Forelimb muscle (tissue), 1 donor: ENCODE data around the gene DVL2. TPM values are rescaled to one million over a fixed set of nuclear protein-coding genes. Genes with fewer than 3 reads are reported as not detected.
"Not testable (repeated sequence)": the region's sequence is repeated elsewhere in the genome, so short reads cannot be mapped to it uniquely, and the experiment has no call there.

Source experiments
- DNase-seq: peaks from one replicate; pipeline ENCODE4 v3.0.0-alpha.2; 2013; ENCODE audit warnings: low read depth
- polyA plus RNA-seq: library from polyadenylated mRNA; unstranded; fragments of 120-200 nt; gene quantifications from one replicate; pipeline ENCODE4 v1.2.1, GENCODE V29; 2013; ENCODE audit not compliant: insufficient read length

DVL2 gene
- polyA plus RNA-seq, 1 donor = 36.2 TPM

DNA sequence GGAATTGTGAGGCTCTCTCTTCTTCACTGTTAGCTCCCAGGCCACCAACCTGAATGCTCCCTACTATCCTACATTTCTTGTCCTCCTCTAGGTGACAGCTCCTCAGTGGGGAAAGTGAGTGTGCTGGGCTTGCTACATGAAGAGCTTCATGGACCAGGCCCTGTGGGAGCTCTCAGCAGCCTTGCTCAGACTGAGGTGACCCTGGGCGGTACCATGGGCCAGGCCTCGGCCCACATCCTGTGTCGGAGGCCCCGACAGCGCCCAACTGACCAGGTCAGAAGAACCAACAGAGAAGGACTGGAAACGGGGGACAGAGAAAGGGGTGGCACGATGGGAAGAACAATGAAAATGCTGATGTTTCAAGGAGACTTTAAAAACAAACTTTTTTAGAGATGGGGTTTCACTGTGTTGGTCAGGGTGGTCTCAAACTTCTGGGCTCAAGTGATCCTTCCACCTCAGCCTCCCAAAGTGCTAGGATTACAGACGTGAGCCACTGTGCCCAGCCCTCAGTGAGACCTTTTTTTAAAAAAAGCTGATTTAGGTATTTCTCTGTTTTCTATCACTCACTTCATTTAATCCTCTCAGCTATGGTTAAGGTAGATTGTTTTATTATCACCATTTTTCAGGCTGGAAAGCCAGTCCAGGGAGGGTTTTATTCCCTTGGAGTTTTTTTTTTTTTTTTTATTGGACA is 22.6 kb upstream of the DVL2 start:
- no peak for DNase-seq

DNA sequence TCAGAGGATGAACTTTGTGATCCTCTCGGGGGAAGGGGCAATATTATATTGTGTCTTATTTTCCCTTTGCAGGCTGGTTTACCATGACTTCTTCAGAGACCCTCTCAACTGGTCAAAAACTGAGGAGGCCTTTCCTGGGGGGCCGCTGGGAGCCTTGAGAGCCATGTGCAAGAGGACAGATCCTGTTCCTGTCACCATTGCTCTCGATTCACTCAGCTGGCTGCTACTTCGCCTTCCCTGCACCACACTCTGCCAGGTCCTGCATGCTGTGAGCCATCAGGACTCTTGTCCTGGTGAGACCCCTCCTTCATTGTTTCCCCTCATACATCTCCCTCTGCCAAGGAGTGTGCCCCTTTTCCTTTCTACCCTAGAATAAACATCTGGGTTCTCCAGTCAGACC is 20.2 kb upstream of the DVL2 start:
- DNase-seq = no peak

DNA sequence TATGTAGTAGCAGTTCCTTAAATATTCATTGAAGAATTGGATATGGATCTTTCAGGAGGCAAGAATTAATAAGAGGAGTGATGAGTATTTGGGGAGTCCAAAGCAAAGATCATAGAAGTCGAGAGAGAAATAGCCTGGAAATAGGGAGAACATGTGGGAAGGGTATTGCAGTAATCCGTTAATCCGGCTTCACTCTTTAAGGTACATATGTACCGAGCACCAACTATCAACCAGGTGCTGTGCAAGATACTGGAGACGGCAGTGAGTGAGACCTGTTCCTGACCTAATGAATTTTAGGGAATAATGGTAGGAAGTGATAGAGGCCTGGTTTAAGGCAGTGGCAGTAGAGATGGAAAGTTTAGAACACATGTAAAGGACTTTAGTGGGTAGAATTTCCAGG is 18.8 kb upstream of the DVL2 start:
- no peak for DNase-seq

DNA sequence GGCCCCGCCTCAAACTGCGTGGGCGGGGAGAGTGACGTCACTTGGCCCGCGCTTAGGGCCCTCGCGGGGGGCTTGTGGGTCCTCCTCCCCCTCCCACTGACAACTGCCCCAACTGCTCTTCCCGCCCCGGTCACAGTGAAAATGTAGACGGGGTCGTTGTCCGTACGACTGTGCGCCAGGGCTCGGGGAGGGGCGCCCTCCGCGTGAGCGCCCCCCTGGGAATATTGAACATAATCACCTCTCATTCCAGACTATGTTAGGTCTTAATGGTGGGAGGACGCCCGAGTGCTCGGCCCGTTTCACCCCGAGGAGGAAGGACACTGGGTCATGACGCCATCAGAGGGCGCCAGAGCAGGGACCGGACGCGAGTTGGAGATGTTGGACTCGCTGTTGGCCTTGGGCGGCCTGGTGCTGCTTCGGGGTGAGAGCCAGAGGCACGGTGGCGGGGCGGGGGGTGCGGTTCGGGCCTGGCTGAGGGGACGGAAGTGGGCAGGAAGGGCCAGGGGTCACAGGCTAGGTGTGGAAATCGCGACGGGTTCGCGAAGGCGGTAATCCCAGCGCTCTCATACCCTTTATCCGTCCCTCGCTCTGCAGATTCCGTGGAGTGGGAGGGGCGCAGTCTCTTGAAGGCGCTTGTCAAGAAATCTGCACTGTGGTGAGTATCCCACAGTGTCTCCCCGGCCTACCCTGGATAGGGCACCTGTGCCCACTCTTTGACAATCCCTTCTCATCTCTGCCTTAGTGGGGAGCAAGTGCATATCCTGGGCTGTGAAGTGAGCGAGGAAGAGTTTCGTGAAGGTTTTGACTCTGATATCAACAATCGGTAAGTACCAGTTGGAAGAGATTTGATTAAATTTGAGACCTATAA is 18.1 kb upstream of the DVL2 start, which contains the start of gene ELP5:
TSS of gene ELP5 (plus strand) at position 40 of the 868 bp plus-strand sequence. CDS start at position 376, 336 bp downstream.
- peak; percentile 78 for DNase-seq

DNA sequence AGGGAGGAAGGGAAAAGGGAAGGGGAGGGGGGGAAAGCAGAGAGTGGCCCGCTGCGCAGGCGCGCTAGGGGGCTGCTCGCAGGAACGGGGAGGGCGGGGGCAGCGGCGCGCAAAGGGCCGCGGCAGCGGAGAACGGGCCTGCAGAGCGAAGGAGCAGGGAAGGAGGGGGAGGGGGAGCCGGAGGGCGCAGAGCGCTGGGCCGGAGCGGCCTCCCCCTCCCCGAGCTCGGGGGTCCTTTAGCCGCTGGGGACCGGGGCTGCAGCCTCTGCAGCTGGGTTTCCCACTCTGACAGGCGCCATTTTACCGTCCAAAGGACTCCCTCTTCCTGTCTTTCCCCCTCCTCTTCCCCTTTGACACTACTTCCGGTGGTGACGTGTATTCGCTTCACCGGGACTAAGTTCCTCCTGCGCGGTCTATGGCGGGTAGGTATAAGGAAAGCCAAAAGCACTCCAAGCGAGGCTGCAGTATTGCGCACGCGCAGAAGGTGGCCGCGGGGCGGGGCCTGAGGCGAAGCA is 17.4 kb upstream of the DVL2 start, which contains the start of gene CTDNEP1:
TSS of gene CTDNEP1 (minus strand) at position 74 of the 515 bp plus-strand sequence. CDS start 438 bp downstream, outside the sequence.
- DNase-seq = peak; percentile 99

DNA sequence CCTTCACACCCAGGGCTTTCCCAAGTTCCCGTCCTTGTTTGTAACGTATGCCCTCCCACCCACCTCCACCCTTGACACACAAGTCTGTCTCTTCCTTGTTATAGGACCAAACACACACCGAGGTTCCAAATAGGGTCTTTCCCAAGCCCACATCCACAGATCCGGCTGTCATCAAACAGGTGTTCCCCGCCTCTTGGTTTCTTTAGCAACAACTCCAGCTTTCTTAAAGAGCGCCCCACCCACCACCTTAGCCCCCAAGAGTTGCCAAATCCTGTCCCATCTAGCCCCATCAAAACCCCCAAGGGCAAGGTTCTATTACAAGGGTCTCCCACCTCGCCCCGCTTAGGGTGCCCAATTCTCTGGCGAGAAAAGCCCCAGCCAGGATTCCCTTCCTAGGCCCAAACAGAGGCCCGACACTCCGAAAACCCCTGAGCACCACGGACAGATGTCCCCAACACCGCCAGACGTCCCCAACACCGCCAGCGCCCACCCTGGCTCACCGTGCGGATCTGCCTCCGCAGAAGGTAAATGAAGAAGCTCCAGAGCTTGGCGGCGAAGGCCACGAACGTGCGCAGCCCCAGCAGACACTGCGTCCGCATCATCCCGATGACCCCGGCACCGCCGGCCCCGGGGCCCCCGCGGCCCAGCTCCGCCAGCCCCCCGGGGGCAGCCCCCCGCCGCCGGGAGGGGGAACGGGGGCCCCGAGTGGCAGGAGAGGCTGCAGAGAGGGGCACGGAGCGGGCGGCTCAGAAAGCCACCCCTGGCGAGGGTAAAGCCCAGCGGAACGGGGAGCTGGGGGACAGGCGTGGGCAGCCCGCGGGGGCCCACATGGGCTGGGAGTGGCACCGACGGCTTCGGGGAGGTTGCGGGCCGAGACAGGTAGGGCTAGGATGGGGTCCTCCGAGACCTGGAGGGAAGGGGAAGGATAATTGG is 16.6 kb upstream of the DVL2 start:
- DNase-seq = no peak

DNA sequence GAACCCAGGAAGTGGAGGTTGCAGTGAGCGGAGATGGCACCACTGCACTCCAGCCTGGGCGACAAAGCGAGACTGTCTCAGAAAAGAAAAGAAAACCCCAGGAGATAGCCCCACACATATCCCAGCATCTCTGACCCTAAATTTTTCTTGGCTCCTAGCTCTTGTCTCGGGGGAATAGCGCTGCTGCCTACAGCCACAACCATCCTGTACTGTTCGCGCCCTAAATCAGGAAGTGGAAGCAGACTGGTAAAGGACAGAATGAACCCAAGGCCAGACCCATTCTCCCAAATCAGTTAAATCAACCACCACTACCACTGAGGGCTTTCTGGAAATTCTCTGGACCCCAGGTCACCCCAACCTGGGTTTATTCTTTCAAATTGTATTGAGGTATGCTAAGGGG is 15.5 kb upstream of the DVL2 start:
- DNase-seq = no peak

DNA sequence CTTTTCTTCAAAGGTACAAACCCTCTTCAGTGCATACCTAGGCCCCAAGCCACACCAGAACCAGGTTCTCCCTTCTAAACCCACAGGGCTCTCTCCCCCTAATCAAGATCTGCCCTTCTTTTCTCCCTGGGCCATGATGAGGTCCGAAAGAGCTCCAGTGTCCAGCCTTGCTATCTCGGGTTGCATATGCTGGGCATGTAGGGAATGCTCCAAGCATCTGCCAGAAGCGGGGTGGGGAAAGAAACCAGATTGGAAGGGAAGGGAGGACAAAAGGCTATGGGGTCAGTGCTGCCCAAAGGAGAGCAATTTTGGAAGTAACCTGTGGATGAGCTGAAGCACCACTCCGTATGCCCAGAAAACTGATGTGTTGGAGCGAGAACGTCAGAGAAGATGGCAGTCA is 14.9 kb upstream of the DVL2 start:
- no peak for DNase-seq

DNA sequence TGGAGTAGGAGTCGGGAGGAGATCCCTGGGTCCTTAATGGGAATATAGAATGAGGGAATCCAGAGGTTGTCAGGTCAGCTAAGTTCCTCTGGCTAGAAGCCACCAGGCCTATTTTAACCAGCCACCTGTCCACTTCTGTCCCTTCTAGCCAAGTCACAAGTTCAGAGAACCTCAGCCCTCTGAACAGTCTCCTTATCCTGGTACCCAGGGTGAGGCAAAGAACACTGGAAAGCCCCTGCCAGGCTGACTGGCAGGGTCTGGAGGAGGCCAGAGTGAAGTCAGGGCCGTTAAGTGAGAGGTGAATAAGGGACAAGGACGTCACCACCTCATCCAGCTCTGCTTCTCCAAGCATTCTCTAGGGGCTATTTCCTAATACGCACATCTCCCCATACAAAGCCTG is 14.5 kb upstream of the DVL2 start:
- DNase-seq = no peak

DNA sequence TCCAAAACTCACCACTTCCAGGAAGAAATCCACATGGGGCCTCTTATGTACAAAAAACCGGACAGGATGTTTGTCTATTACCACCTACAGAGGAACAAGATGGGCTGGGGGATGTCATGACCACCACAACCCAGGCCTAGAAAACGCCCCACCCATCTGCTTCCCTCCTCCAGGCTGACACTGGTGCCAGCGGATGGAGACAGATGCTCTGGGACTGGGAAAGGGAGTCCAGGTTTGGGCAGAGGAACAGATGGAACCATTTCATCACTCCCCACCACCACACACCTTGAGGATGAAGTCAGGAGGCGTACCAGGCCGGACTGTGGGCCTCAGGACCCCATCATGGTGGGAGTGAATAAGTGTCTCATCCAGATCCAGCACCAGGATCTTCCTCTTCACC is 12.5 kb upstream of the DVL2 start:
- no peak for DNase-seq

DNA sequence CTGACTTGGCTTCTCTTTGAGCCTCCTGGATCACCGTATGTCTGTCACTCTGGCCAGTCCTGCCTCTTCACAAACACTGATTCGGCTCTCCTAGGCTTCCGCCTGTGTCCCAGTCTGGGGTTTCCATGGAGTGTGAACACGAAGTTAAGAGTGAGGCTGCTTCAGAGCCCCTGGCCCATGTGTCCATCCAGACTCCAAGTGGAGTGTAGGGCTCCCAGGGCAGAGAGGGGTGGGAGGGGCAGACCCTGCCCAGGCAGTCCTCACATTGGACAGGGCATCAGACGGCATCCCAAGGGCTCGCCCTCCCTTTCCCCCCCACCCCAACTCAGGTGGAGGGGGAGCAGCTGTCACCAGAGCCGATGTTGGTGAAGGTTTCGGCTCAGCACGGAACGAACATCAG is 9.5 kb upstream of the DVL2 start:
- not testable (repeated sequence) for DNase-seq

DNA sequence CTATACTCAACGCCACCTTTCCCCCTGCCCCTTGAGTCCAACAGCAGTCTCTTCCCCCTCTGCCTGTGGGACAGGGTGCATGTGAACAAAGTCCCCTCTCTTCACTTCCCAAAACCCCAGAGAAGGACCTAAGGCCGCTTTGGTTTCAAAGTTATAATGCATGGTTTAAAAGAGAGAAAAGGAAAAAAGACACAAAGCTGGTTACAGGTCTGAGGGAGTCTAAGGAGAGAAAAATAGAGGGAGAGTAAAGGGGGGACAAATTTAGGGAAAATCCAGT is 9.1 kb upstream of the DVL2 start:
- no peak for DNase-seq

DNA sequence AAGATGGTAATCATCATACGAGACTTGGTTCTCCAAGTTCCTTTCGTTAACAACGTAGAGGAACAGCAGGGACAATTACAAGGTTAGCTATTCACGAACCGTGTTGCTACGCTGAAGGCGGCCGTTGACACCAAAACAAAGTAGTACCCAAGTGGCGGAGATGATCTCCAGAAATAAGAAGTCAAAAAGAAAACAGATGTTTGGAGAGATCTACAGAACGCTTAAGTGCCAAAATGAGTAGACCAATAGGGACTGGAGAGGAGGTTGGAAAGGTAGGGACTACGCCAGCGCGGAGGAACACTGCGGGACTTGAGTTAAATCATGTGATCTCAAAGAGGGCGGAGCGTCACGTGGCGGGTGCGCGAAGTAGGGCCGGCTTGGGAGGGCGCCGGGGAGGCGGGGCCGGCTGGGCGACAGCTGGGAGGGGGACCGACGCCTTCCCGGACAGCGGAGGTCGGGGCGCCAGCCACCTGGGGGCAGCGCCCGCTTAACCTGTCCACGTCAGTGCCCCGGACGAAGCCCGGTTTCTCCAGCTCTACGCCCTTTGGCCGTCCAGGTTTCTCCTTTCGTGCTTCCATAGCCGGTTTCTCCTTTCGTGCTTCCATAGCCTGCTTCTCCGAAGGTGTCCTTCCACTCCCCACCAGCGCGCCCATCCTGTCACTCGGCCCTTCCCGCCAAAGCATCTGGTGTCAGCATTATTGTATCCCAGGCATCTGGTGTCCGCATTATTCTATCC is 8.6 kb upstream of the DVL2 start:
- peak; percentile 91 for DNase-seq

DNA sequence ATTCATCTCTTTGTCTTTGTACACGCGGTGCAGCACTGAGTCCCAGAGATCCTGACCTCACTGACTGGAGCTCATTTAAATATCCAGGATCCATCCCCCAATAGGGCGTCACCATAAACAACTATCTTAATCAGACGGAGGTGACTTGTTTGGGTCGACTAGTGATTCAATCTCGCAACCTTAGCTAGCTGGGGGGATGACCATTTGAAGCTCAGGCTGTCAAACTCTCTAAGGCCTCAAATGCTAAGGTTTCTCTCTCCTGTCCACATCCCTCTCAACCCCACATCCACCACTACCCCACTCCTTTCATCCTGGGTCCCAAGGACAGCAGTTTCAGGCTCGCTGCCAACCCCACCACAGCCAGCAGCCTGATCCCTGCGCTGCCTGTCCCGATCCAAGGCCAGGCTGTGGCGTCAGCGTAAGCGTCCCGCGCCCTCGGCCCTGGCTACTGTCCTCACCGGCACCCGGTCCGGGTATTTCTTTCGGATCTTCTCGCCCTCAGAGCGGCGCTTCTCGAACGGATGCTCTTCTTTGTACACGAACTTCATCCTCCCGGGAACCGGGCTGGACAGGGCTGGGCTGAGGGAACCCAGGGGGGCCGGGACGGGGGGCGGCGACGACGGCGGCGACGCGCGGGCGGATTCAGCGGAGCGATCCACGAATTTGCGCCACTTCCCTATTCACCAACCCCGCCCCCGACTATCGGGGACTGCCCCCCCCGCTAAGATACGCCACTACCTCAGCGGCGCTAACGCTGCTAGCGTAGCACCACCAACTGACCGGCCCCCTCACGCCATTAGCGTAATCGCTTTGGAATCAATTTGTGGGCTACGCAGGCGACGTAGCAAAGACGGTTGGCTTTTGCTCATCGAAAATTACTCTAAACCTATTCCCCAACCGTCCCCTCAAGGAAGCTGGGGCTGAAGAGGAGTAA is 7.7 kb upstream of the DVL2 start, which contains the start of gene GABARAP:
TSS of gene GABARAP (minus strand) at position 667 of the 934 bp plus-strand sequence. CDS start at position 548, 119 bp downstream.
- DNase-seq = peak; percentile 86

DNA sequence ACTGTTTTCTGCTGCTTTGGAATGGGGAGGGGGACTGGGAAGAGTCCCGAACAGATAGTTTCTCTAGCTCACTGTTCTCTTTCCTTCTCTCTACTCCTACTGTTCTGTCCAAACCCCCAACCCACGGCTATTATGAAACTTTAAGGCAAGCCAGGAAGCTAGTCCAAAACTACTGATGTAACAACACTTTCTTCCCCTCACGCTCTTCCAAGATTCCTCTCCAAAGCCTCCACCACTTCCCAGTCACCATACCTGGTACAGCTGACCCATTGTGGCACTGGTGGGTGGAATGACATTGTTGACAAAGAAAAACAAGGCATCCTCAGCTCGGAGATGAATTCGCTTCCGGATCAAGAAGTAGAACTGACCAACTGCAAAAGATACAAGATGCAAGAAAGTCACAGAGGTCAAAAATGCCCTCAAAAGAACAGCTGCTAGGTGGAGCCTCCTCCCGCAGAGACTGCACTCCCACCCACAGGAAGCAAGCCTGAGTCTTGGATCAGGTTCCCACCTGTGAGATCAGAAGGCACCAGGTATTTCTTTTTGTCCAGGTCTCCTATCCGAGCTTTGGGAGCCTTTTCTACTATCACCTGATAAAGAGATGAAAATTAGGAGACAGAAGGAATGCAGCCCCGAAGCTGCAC is 6.9 kb upstream of the DVL2 start:
- DNase-seq = no peak

DNA sequence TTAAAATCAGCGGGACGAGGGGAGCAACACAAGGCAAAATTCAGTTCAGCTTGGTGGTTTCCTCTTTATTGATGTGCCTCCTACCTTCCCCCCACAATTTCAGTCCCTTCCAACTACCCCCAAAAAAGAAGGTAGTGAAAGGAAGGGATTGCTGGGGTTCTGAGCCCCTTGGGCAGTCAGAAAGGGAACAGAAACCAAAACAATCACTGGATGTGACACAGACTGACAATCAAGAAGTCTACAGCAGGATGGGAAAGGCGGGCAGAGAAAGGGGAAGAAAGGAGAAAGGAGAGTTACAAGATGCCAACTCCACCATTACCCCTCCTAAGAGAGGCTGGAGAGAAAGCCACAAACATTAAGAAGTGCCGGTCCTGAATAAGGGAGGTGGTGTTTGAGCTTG is 6.1 kb upstream of the DVL2 start:
- DNase-seq = no peak

DNA sequence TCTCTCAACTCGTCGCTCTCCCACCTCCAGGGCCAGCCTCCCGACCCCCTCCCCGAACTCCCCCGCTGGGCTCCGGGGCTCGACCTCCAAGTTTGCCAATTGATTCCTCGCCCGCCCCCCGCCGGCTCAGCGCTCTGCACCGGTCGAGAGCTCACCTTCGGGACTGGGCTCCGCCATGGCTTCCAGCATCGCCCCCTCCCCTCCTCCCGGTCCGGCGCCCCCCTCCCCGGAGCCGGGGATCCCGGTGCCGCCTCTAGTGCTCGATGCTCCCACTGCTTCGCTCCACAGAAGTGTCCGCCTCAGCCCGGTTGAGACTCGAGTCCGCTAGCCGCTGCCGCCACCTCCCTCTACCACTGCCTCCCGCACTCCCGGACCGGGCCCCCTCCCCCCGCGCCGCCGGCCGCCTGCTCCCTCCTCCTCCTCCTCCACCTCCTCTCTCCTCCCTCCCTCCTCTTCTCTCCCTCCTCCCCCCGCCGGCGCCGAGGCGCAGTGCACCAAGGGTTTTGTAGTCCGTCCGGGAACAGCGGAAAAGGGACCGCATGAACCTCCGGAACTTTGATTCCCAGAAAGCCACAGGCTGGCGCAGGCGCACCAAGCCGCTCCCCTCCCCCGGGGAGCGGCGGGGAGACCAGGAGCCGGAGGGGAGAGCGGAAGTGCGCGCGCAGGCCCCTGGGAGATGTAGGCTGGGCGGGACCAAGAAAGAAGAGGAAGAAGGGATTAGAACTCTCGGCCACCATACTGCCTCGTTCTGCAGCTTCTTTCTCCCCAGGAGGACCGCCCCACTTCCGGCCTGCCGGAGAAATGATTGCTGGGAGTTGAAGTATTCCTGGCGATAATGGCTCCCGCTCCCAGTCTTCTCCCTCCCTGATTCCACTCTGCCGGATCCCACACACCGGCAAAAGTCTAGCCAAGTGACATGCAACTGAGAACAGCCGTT is 5.0 kb upstream of the DVL2 start, which contains the start of gene PHF23:
TSS of gene PHF23 (minus strand) at position 367 of the 937 bp plus-strand sequence. CDS start at position 189, 178 bp downstream.
- DNase-seq = peak; percentile 100
